Activated CD8-positive, alpha-beta memory T cell treated with anti-CD3 and anti-CD28 coated beads for 24 hours (primary cell): ENCODE measurements around the gene BCL2.
"Not testable (repeated sequence)": the region's sequence is repeated elsewhere in the genome, so short reads cannot be mapped to it uniquely, and the experiment has no call there.

Source experiments
- DNase-seq: peaks from one replicate; pipeline ENCODE4 v3.0.0-alpha.2; 2020

BCL2 gene

GRCh38 chr18:63257453-63257852, 62.1 kb downstream of the BCL2 start:
- DNase-seq, result no peak

GRCh38 chr18:63255435-63255834, 64.1 kb downstream of the BCL2 start:
- DNase-seq, result no peak

DNA sequence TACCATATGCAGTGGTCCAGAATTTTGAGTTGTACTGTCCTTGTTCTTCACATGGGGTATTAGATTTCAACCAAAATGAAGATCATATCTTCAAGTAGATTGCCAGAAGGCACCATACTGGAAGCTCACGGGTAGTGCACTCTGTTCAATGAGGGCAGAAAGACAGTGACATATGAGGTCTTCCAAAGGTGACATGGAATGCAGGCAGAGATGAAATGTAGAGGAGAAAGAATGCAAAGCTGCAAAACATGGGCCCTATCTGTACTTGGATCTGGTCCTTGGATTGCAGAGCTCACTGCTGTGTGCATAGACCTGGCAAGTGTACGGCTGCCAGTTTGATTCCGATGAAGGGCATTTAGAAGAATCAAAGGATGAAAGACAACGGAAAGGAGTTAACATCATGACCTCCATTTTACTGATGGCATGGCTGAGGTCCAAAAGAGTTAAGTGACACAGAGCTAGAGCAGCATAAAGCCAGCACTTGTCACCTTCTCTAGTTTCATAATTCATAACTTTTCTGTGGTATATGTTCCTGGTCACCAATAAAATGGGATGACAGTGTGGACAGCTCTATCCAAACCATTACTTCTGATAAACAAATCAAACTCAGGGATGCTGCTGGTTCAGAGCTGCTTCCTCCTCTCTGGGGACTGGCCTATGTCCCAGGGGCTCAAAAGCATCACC, 64.7 kb downstream of the BCL2 start:
- DNase-seq, result no peak

GRCh38 chr18:63253428-63254372, 65.9 kb downstream of the BCL2 start:
- no peak for DNase-seq

- DNase-seq, result no peak
Measured at GRCh38 chr18:63253014-63253413, 66.6 kb downstream of the BCL2 start.

GRCh38 chr18:63249771-63250170, 69.8 kb downstream of the BCL2 start:
- DNase-seq, result no peak

- DNase-seq, result no peak
Measured at GRCh38 chr18:63247926-63248325, 71.6 kb downstream of the BCL2 start.

DNA sequence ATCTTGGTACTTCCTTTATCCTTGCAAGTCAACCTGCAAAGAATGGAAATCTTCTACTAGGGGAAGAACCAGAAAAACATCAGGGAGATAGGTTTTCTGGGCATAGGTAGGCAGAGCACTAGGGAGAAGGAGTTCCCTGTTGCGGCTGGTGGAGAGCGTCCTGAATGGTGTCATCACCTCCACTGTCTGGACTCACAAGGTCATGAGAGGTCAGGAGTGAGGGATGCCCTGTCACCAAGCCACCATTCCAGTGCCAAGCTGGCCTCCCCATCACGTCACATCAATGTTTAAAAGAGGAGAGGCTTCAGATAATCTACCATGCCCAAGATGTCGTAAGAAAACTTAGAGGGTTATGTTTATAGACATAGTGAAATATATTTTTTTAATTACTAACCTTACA, 72.1 kb downstream of the BCL2 start:
- DNase-seq, result no peak

GRCh38 chr18:63245600-63245999, 74.0 kb downstream of the BCL2 start:
- no peak for DNase-seq

- DNase-seq, result no peak
Measured at GRCh38 chr18:63244607-63245006, 75.0 kb downstream of the BCL2 start.

DNA sequence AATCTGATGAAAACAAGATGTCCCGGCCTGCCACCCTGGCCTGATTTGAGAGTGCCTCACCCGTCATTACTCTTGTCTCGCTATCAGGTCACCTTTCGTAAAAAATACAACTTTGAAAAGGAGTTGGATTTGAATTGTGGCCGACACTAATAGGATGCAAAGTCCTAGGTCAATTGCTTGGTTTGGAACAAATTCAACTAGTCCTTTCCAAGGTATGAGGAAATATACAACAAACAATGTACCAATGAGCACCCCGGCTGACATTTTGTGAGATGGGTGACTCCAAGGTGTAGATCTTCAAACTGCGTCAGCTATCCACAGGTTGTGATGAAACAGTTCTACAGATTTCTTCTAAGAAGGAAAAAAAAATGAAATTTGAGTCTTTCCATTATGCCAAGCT, 77.8 kb downstream of the BCL2 start:
- no peak for DNase-seq

DNA sequence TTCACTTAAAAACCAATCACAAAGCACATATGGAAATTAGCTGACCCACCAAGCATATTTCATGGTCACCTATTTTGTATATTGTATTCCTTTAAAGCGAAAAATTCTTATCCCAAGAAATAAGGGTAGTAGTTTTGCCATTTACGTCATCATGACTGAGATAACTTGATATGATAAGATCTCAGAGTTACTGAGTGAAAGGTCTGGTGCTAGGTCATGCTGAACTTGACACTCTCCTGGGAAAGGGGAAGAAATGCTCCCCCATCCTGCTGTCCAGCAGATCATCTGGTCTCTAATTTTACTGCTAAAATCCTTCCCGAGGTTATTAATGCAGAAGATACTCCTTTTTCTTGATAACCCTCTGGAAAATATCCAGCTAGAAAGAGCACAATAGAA, 78.3 kb downstream of the BCL2 start:
- no peak for DNase-seq

- DNase-seq, result no peak
Measured at GRCh38 chr18:63240531-63241316, 78.8 kb downstream of the BCL2 start.

DNA sequence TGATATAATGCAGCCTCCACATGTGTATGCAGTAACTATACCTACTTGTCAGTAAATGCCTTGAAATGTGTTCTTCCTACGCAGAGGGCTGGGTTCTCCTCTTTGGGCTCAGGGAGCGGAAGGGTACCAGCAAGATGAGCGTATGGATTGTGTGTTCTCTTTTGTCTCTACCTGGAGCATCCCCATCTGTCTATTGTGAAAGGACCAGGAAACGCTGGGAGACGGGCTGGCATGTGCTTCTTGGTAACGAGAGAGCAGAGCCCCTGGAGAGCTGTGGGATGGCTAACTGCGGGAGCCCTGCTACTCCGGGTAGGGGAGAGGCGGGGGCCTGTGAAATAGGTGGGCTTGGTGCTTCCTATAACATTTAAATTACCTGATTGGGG, 80.9 kb downstream of the BCL2 start:
- no peak for DNase-seq

GRCh38 chr18:63237881-63238692, 81.5 kb downstream of the BCL2 start:
- DNase-seq, result no peak

GRCh38 chr18:63236921-63237846, 82.4 kb downstream of the BCL2 start:
- DNase-seq, result no peak

- no peak for DNase-seq
Measured at GRCh38 chr18:63236406-63236805, 83.2 kb downstream of the BCL2 start.

- DNase-seq, result not testable (repeated sequence)
Measured at GRCh38 chr18:63235920-63236319, 83.6 kb downstream of the BCL2 start.

- DNase-seq, result no peak
Measured at GRCh38 chr18:63234841-63235240, 84.7 kb downstream of the BCL2 start.

DNA sequence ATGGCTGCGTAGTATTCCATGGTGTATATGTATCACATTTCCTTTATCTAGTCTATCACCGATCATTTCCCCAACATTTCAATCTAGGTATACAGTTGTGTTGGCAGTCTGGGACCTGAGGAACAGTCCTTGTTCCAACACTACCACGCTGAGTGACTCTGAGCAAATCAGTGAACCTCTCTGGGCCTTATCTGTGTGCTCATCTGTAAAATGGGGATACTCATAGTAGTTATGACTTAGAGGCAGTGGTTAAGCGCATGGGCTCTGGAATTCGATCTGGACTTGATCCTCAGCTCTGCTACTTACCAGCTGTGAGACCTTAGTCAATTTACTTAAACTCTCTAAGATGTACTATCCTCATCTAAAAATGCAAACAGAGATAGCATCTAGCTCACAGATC, 85.1 kb downstream of the BCL2 start:
- DNase-seq, result no peak

DNA sequence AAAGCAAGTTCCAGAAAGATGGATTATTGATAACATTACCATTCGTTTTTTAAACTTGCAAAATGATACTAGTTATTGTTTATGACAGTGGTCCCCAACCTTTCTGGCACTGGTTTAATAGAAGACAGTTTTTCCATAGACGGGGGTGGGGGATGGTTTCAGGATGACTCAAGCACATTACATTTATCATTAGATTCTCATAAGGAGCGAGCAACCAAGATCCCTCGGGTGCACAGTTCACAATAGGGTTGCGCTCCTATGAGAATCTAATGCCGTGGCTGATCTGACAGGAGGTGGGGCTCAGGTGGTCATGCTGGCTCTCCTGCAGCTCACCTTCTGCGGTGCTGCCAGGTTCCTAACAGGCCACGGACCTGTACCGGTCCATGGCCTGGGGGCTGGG, 86.2 kb downstream of the BCL2 start:
- DNase-seq, result no peak
